Measurements from ENCODE around the gene ROR2.

DNA sequence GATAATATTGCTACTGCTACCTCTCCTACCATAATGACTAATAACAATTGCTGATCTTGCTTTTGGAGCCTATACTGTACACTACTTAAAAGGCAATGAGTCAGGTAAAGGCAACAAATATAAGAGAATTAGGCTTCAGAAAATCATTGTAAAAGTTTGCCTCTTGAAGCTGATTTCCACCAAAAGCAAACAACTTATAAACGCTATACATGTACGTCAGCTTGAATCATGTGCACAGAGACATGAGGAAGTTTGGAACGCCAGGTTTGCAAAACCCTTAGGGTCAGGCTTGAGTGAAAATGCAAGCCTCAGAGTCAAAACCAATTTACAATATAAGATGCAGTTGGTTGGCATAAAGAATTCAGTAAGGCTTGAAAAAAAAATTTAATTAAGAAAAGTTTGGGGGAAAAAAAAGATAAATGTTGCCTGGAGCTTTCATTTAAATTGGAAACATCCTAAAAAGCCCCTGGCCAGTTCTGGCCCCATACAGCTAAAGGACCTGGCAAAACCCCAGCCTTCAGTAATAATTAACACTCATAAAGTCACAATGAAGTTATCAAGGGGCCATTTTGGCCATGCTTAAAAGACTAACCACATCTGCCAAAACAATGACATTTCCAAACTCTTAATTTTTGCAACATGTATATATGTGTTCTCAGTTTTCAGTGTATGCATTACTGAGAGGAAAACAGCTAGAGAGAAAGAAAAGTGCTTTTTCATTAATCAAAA lies 345.4 kb downstream of the ROR2 start:
- TF ChIP-seq EZH2 (IDR thresholded peaks at IDR 0.05; ENCODE audit: insufficient read depth, poor library complexity, severe bottlenecking) = no peak
- no peak for TF ChIP-seq EZH2phosphoT487 (IDR thresholded peaks at IDR 0.05; ENCODE audit: insufficient read depth, low read depth)

Data from GM23248 (cell line).